ENCODE data around the gene GUCD1. TPM values are rescaled to one million over a fixed set of nuclear protein-coding genes. Genes with fewer than 3 reads are reported as not detected.

GUCD1 gene
- total RNA-seq, 1 experiment from 2014 or later = 48.7 TPM

- Histone ChIP-seq H3K9ac (ENCODE audit: low read length) (no peak overlapping the region), H3K9me2 (ENCODE audit: insufficient read depth) (no peaks in the 10 kb centered on the region), H3K4me3 (replicated peaks in 1 of 2; ENCODE audit: low read depth in 1 of 2, low read length in 2 of 2) (no peak overlapping the region), H3K4me2 (ENCODE audit: low read length) (no peak overlapping the region), H2AFZ (ENCODE audit: low read depth, low read length, poor library complexity, severe bottlenecking) (no peak overlapping the region), H3K4me1 (ENCODE audit: control insufficient read depth in 1 of 2, insufficient read depth in 2 of 2, low read length in 2 of 2) (peaks cover 11 to 14% of the 10 kb centered on the region in 2 experiments), H3K79me2 (ENCODE audit: insufficient read depth, low read length) (no peaks in the 10 kb centered on the region), H4K20me1 (ENCODE audit: insufficient read depth) (no peaks in the 10 kb centered on the region), H3K36me3 (ENCODE audit: control insufficient read depth in 1 of 2, insufficient read depth in 2 of 2, low read length in 2 of 2) (no peaks in the 10 kb centered on the region), H3K27me3 (ENCODE audit: insufficient read depth, low read length) (no peaks in the 10 kb centered on the region), H3K27ac (ENCODE audit: low read depth, low read length) (no peak overlapping the region), H3K9me3 (ENCODE audit: control insufficient read depth in 1 of 2, insufficient read depth in 1 of 2, low read depth in 1 of 2, low read length in 2 of 2) (no peaks in the 10 kb centered on the region)
- ChIA-PET RAD21 (ENCODE audit: low non-redundant PET in 1 of 2, low total read pairs in 2 of 2, uncharacterized antibody in 2 of 2, unreplicated experiment in 2 of 2) (no interaction called here), CTCF (interaction anchor here (1.0 kb wide), 1 partner anchor 102 kb away, joined by 4 read pairs; no protein-coding TSS in a partner anchor), POLR2A (no interaction called here)
- no TSS peak for BruUV-seq (replicated peaks)
- no peak for ATAC-seq
- no peak for DNase-seq (ENCODE audit: low read depth, low spot score)
- intact Hi-C loops (cut with micrococcal nuclease) = loop anchor here (2.0 to 10.0 kb wide), 3 partner anchors 101 to 539 kb away; partner anchors contain the start of genes GSTT2 and SUSD2
- TF ChIP-seq RAD21 (IDR thresholded peaks at IDR 0.05; ENCODE audit: low read depth) = no peak
- TF ChIP-seq POLR2AphosphoS5 (IDR thresholded peaks at IDR 0.05; ENCODE audit: low read depth, low read length) = no peak
- TF ChIP-seq CEBPB (IDR thresholded peaks at IDR 0.05; ENCODE audit: low read depth) = no peak
- no peak for TF ChIP-seq CBX3 (IDR thresholded peaks at IDR 0.05; ENCODE audit: low read depth)
- no peak for TF ChIP-seq EZH2 (IDR thresholded peaks at IDR 0.05)
- TF ChIP-seq ZNF274 (IDR thresholded peaks at IDR 0.05; ENCODE audit: low read depth, low read length) = no peak
- TF ChIP-seq ZBTB33 (IDR thresholded peaks at IDR 0.05; ENCODE audit: extremely low read depth, insufficient replicate concordance, low read length) = no peak
- TF ChIP-seq ATF3 (IDR thresholded peaks at IDR 0.05) = no peak
- no peak for TF ChIP-seq YY1 (IDR thresholded peaks at IDR 0.05; ENCODE audit: extremely low read depth, insufficient replicate concordance, low read depth, low read length)
- no peak for TF ChIP-seq ELF1 (IDR thresholded peaks at IDR 0.05; ENCODE audit: borderline replicate concordance, low read depth)
- TF ChIP-seq TCF7L2 (IDR thresholded peaks at IDR 0.05; ENCODE audit: borderline replicate concordance, extremely low read depth, insufficient read depth, insufficient read length) = no peak
- TF ChIP-seq POLR2A (IDR thresholded peaks at IDR 0.05; ENCODE audit: borderline replicate concordance, extremely low read depth, insufficient read depth, insufficient read length) = no peak
- TF ChIP-seq ZFX (IDR thresholded peaks at IDR 0.05) = no peak
- TF ChIP-seq, protein P1, sequence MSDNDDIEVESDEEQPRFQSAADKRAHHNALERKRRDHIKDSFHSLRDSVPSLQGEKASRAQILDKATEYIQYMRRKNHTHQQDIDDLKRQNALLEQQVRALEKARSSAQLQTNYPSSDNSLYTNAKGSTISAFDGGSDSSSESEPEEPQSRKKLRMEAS (IDR thresholded peaks at IDR 0.05) = no peak
- TF ChIP-seq EGR1 (IDR thresholded peaks at IDR 0.05; ENCODE audit: low read depth) = no peak
- TF ChIP-seq SP1 (IDR thresholded peaks at IDR 0.05; ENCODE audit: low read depth) = no peak
- TF ChIP-seq JUND (IDR thresholded peaks at IDR 0.05) = no peak
- no peak for TF ChIP-seq FOSL1 (IDR thresholded peaks at IDR 0.05; ENCODE audit: low read depth)
- TF ChIP-seq EZH2phosphoT487 (IDR thresholded peaks at IDR 0.05; ENCODE audit: borderline replicate concordance) = no peak
Observed at GRCh38 chr22:24523873-24524272, 31.1 kb downstream of the GUCD1 start.
